IMR-90 (cell line): ENCODE results near the gene PHACTR3.

ENCODE experiments used
- BHLHE40 ChIP-seq: fragments of 150-350 bp; IDR thresholded peaks from 2 replicates; pipeline ENCODE4 v1.6.1; 2016; ENCODE audit warnings: mild to moderate bottlenecking, low read depth, low read length
- CEBPB ChIP-seq: IDR thresholded peaks from 2 replicates; pipeline ENCODE4 v1.6.1; 2012; ENCODE audit warnings: low read depth, low read length, improper control_type of control experiment
- CTCF ChIP-seq: conservative IDR thresholded peaks from 2 replicates; pipeline ENCODE4 v1.5.1; 2012; ENCODE audit warnings: mild to moderate bottlenecking, low read depth, low read length, improper control_type of control experiment
- MAFK ChIP-seq: IDR thresholded peaks from 2 replicates; pipeline ENCODE4 v1.6.1; 2012; ENCODE audit warnings: low read depth, low read length, improper control_type of control experiment
- MAZ ChIP-seq: IDR thresholded peaks from 2 replicates; pipeline ENCODE4 v1.6.1; 2012; ENCODE audit warnings: low read depth, mild to moderate bottlenecking, low read length, improper control_type of control experiment, moderate library complexity, borderline replicate concordance
- MXI1 ChIP-seq: IDR thresholded peaks from 2 replicates; pipeline ENCODE4 v1.6.1; 2012; ENCODE audit warnings: low read depth, mild to moderate bottlenecking, low read length, moderate library complexity, borderline replicate concordance
- POLR2A ChIP-seq: IDR thresholded peaks from 2 replicates; pipeline ENCODE4 v1.6.1; 2012; ENCODE audit warnings: mild to moderate bottlenecking, low read depth, low read length
- RAD21 ChIP-seq: IDR thresholded peaks from 2 replicates; pipeline ENCODE4 v1.6.1; 2012; ENCODE audit warnings: low read length, improper control_type of control experiment
- RCOR1 ChIP-seq: IDR thresholded peaks from 2 replicates; pipeline ENCODE4 v1.6.1; 2012; ENCODE audit warnings: mild to moderate bottlenecking, low read length, improper control_type of control experiment; ENCODE audit not compliant: insufficient replicate concordance
- RFX5 ChIP-seq: IDR thresholded peaks from 2 replicates; pipeline ENCODE4 v1.8.0; 2012; ENCODE audit warnings: low read depth, mild to moderate bottlenecking, low read length, moderate library complexity
- USF2 ChIP-seq: fragments of 150-350 bp; IDR thresholded peaks from 2 replicates; pipeline ENCODE4 v1.6.1; 2017; ENCODE audit warnings: mild to moderate bottlenecking, antibody characterized with exemption, low read length, low read depth

DNA sequence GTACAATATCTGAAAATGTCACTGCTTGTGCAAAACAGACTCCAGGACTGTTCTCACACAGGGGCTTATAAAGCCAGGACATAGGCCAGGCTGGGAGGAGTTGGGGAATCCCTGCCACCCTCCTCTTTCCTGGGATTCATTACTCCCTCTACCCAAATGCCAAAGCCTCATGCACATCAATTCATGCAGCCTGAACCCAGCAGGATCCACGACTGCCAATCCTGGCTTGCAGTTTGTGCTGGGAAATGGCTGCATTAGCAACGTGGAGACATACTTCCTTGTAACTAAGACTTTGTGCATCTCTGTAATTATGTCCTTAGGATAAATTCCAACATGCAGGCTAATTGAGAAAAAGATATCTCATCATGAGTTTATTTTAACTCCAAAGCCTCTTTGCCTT, 185.3 kb downstream of the PHACTR3 start:
- TF ChIP-seq POLR2A (no peak), MAZ (no peak), MAFK (no peak), CTCF (no peak), BHLHE40 (no peak), MXI1 (no peak), RAD21 (no peak), RCOR1 (no peak), RFX5 (no peak), USF2 (no peak), CEBPB (no peak)
